ENCODE results near the gene GRIA4. TPM values are rescaled to one million over a fixed set of nuclear protein-coding genes. Genes with fewer than 3 reads are reported as not detected.
"Not testable (repeated sequence)": the region's sequence is repeated elsewhere in the genome, so short reads cannot be mapped to it uniquely, and the experiment has no call there.

GRIA4 gene
- total and polyA plus RNA-seq, 5 experiments from 2014 or later, result not detected

DNA sequence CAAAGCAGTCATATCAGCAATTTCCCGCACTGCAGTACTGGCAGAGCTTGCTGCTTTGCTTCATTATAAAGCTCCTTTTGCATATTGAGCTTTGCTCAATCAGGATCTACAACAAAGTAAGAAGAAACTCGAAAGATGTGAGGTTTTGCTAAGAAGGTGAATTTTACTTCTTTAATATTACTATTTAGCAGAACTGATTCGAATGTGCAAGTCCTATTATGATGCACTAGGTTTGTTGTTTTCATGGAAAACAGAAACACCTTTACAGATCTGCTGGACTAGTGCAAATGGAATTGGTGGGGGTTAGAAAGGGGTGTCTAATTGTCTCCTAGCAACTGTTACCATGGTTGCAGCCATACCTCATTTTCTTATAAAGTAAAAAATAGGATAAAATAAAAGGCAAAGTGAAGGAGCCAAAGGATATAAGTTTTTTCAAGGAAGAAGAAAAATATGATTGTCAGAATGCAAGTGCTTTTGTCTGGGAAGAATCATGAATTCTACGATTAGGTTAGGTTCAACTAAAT is 259.0 kb downstream of the GRIA4 start:
- H3K4me1 Mint-ChIP-seq, result no peaks in the 10 kb centered on the region
- no peak overlapping the region for H3K4me3 Mint-ChIP-seq
- no peaks in the 10 kb centered on the region for H3K36me3 Mint-ChIP-seq
- H3K27me3 Mint-ChIP-seq, result peaks cover 0 to 13% (median 0%) of the 10 kb centered on the region in 5 donors
- H3K9me3 Mint-ChIP-seq, result peaks cover 0 to under 1% (median 0%) of the 10 kb centered on the region in 9 donors
- POLR2A ChIA-PET, result no interaction called here
- no peak for DNase-seq
- ATAC-seq, result no peak
- no peak overlapping the region for H3K27ac Mint-ChIP-seq

GRCh38 chr11:105870516-105871113 is 260.7 kb downstream of the GRIA4 start:
- POLR2A ChIA-PET, result no interaction called here
- Mint-ChIP-seq H3K9me3 (peaks cover 0 to 16% (median 2%) of the 10 kb centered on the region in 9 donors), H3K27me3 (peaks cover 0 to 13% (median 0%) of the 10 kb centered on the region in 5 donors), H3K27ac (peak overlapping the region in 1 of 10 donors; percentile 3), H3K36me3 (no peaks in the 10 kb centered on the region), H3K4me3 (no peak overlapping the region), H3K4me1 (no peaks in the 10 kb centered on the region)
- no peak for ATAC-seq
- DNase-seq, result no peak

DNA sequence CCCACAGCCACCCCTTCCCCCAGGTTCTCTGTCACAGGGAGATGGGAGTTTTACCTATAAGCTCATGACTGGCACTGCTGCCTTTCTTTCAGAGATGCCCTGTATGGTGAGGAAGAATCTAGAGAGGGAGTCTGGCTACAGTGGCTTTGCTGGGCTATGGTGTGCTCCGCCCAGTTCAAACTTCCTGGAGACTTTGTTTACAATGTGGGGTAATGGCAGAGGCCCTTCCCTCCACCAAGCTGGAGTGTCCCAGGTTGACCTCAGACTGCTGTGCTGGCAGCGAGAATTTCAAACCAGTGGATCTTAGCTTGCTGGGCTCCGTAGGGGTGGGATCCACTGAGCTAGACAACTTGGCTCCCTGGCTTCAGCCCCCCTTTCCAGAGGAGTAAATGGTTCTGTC is 268.6 kb downstream of the GRIA4 start:
- Mint-ChIP-seq H3K36me3 (no peaks in the 10 kb centered on the region), H3K27me3 (peaks cover 0 to 9% (median 1%) of the 10 kb centered on the region in 5 donors), H3K9me3 (peaks cover 0 to 16% (median 2%) of the 10 kb centered on the region in 9 donors), H3K27ac (no peak overlapping the region), H3K4me1 (no peaks in the 10 kb centered on the region), H3K4me3 (no peak overlapping the region)
- DNase-seq (no peak), ATAC-seq (no peak)
- POLR2A ChIA-PET, result no interaction called here

DNA sequence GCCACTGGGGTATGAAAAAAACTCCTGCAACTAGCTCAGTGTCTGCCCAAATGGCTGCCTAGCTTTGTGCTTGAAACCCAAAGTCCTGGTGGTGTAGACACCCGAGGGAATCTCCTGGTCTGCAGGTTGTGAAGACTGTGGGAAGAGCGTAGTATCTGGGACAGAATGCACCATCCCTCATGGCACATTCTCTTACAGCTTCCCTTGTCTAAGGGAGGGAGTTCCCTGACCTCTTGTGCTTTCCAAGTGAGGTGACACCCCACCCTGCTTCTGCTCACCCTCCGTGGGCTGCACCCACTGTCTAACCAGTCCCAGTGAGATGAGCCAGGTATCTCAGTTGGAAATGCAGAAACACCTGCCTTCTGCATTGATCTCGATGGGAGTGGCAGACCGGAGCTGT is 269.1 kb downstream of the GRIA4 start:
- H3K36me3 Mint-ChIP-seq, POLR2A ChIA-PET, H3K4me1 Mint-ChIP-seq, DNase-seq, ATAC-seq, H3K27me3 Mint-ChIP-seq, H3K4me3 Mint-ChIP-seq, H3K27ac Mint-ChIP-seq: not testable (repeated sequence)
- H3K9me3 Mint-ChIP-seq, result peaks cover 0 to 16% (median 2%) of the 10 kb centered on the region in 9 donors

GRCh38 chr11:105881027-105881426 is 271.2 kb downstream of the GRIA4 start:
- H3K27ac Mint-ChIP-seq, result no peak overlapping the region

DNA sequence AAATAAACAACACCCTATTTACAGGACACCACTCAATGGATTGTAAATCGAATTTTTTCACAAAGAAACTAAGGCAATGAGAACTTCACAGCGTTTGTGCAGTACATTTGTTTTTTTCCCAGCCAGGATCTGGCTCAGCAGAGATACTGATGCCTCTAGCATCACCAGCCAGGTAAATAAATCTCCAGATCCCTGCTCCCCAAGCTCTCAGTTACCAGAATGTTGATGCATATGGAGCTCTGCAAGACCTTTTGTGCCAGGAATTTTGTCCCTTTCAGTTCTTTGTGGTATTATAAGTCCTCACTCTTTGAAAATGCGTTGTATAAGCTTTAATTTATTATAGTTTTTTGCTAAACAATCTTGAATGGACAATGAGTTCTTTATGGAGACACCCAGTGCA is 274.6 kb downstream of the GRIA4 start:
- no peak overlapping the region for H3K27ac Mint-ChIP-seq
- POLR2A ChIA-PET, result no interaction called here
- no peaks in the 10 kb centered on the region for H3K36me3 Mint-ChIP-seq
- peaks cover 0 to 3% (median 1%) of the 10 kb centered on the region in 5 donors for H3K27me3 Mint-ChIP-seq
- peaks cover 0 to 3% (median 0%) of the 10 kb centered on the region in 9 donors for H3K9me3 Mint-ChIP-seq
- no peaks in the 10 kb centered on the region for H3K4me1 Mint-ChIP-seq
- DNase-seq (no peak), ATAC-seq (no peak)
- H3K4me3 Mint-ChIP-seq, result no peak overlapping the region

More at GRCh38 chr11:105881027-105881426, 271.2 kb downstream of the GRIA4 start:
- Mint-ChIP-seq H3K36me3 (no peaks in the 10 kb centered on the region), H3K27me3 (peaks cover 0 to 5% (median 1%) of the 10 kb centered on the region in 5 donors), H3K4me3 (no peak overlapping the region), H3K9me3 (peaks cover 0 to 3% (median 0%) of the 10 kb centered on the region in 9 donors), H3K4me1 (no peaks in the 10 kb centered on the region)
- POLR2A ChIA-PET, result no interaction called here
- no peak for ATAC-seq
- DNase-seq, result no peak

DNA sequence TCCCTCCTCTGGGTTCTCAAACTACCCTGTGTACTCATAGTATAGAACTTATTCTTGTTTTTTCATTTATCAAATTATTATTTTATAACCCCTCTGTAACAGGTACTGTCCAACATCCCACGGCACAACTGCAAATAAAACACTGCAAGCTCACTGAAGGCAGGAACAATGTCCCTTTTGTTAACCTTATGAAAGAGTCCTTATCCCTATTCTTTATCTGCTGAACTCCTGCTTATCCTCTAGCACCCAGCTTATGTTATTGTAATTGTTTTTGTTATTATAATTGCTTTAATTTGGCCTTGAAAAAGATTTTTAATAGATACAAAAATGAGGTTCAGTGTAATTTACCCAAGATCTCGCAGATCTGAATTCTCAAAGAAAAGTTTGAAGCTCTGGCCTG is 281.8 kb downstream of the GRIA4 start:
- POLR2A ChIA-PET, result no interaction called here
- Mint-ChIP-seq H3K4me1 (no peaks in the 10 kb centered on the region), H3K4me3 (no peak overlapping the region), H3K27ac (no peak overlapping the region), H3K9me3 (no peaks in the 10 kb centered on the region), H3K27me3 (peaks cover 0 to 3% (median 0%) of the 10 kb centered on the region in 5 donors), H3K36me3 (no peaks in the 10 kb centered on the region)
- ATAC-seq (no peak), DNase-seq (no peak)

- ATAC-seq, result no peak
- Mint-ChIP-seq H3K4me1 (no peaks in the 10 kb centered on the region), H3K36me3 (no peaks in the 10 kb centered on the region), H3K27ac (no peak overlapping the region), H3K9me3 (no peaks in the 10 kb centered on the region), H3K27me3 (peaks cover 0 to 9% (median 3%) of the 10 kb centered on the region in 5 donors), H3K4me3 (no peak overlapping the region)
- DNase-seq, result no peak
- POLR2A ChIA-PET, result no interaction called here
Observed at GRCh38 chr11:105897161-105897560, 287.3 kb downstream of the GRIA4 start.

- H3K4me1 Mint-ChIP-seq, result no peaks in the 10 kb centered on the region
- POLR2A ChIA-PET, result no interaction called here
- H3K36me3 Mint-ChIP-seq, result no peaks in the 10 kb centered on the region
- peaks cover 0 to 9% (median 3%) of the 10 kb centered on the region in 5 donors for H3K27me3 Mint-ChIP-seq
- no peak for ATAC-seq
- H3K27ac Mint-ChIP-seq, result no peak overlapping the region
- no peaks in the 10 kb centered on the region for H3K9me3 Mint-ChIP-seq
- no peak for DNase-seq
- H3K4me3 Mint-ChIP-seq, result no peak overlapping the region
Observed at GRCh38 chr11:105899772-105900171, 289.9 kb downstream of the GRIA4 start.

- ATAC-seq (no peak), DNase-seq (no peak)
- Mint-ChIP-seq H3K27me3 (peaks cover 0 to 9% (median 3%) of the 10 kb centered on the region in 5 donors), H3K27ac (no peak overlapping the region), H3K9me3 (no peaks in the 10 kb centered on the region), H3K4me3 (no peak overlapping the region), H3K4me1 (no peaks in the 10 kb centered on the region), H3K36me3 (no peaks in the 10 kb centered on the region)
- POLR2A ChIA-PET, result no interaction called here
Observed at GRCh38 chr11:105900515-105901035, 290.7 kb downstream of the GRIA4 start.

GRCh38 chr11:105903113-105903512 is 293.2 kb downstream of the GRIA4 start:
- no peak overlapping the region for H3K27ac Mint-ChIP-seq
- DNase-seq (no peak), ATAC-seq (no peak)
- H3K36me3 Mint-ChIP-seq, result no peaks in the 10 kb centered on the region
- no peak overlapping the region for H3K4me3 Mint-ChIP-seq
- POLR2A ChIA-PET, result no interaction called here
- peaks cover 0 to 15% (median 4%) of the 10 kb centered on the region in 5 donors for H3K27me3 Mint-ChIP-seq
- no peaks in the 10 kb centered on the region for H3K9me3 Mint-ChIP-seq
- no peaks in the 10 kb centered on the region for H3K4me1 Mint-ChIP-seq

DNA sequence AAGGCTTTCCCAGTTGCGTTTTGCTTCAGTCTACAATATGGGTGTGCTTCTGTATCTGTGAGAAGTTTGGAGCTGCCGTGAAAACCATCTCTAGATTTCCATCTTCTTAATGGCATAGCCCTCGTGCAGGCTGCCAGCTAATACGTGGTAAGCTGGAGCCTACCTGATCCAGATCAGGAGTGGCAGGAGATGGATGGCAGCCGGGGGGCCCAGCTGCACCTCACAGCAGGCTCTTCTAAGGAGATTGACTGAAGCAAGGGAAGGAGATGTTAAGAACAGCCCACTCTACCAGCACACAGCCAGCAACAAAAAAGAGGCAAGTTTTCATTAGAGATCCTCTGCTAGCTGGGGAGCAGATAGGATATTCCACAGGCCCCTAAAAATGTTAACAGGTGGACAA is 296.6 kb downstream of the GRIA4 start:
- no peak for DNase-seq
- ATAC-seq, result no peak
- Mint-ChIP-seq H3K27me3 (peaks cover 0 to 9% (median 0%) of the 10 kb centered on the region in 5 donors), H3K9me3 (no peaks in the 10 kb centered on the region), H3K27ac (no peak overlapping the region), H3K4me3 (no peak overlapping the region), H3K36me3 (no peaks in the 10 kb centered on the region), H3K4me1 (no peaks in the 10 kb centered on the region)
- POLR2A ChIA-PET, result no interaction called here

DNA sequence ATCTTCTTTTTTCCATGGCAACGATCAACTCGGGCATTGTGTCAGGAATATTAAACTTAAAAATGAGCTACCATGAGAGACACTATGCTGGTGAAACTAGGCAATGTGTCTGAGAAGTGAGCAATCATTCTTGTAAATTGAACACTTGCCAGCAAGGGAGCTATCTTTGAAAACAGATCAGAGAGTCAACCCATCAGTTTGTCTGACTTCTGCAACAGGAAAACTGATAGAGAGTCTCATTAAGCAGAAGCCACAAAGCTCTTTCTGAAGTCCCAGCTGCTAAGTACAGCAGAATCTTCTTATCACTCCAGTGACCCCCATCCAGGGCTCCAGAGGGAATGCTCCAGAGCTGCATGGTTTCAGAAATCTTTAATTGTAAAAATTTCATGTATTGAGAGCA is 297.4 kb downstream of the GRIA4 start:
- Mint-ChIP-seq H3K27me3 (peaks cover 0 to 9% (median 0%) of the 10 kb centered on the region in 5 donors), H3K27ac (no peak overlapping the region), H3K36me3 (no peaks in the 10 kb centered on the region), H3K4me3 (no peak overlapping the region), H3K4me1 (no peaks in the 10 kb centered on the region), H3K9me3 (no peaks in the 10 kb centered on the region)
- ATAC-seq (no peak), DNase-seq (no peak)
- POLR2A ChIA-PET, result no interaction called here
